Breast epithelium (tissue), 3 donors: ENCODE results near the gene TMX3.

Source experiments
- CTCF ChIP-seq, 3 donors: fragments of 450-650 bp; IDR thresholded peaks; one replicate each; pipeline ENCODE4 v1.5.1; 2016 to 2017; ENCODE audit warnings: antibody characterized with exemption in 3 of 3, mild to moderate bottlenecking in 3 of 3, moderate library complexity in 3 of 3
- POLR2A ChIP-seq: fragments of 450-650 bp; IDR thresholded peaks from one replicate; pipeline ENCODE4 v1.6.1; 2016; ENCODE audit warnings: antibody characterized with exemption, mild to moderate bottlenecking, moderate library complexity
- POLR2AphosphoS5 ChIP-seq, 3 donors: sonication (generic); formaldehyde crosslinking; IDR thresholded peaks; one replicate each; pipeline ENCODE4 v1.6.1; 2017; ENCODE audit warnings: antibody characterized with exemption in 3 of 3

- no peak for TF ChIP-seq CTCF (IDR thresholded peaks at IDR 0.05)
- no peak for TF ChIP-seq POLR2A
- peak; percentile 17 to 43 (median 36) for TF ChIP-seq POLR2AphosphoS5 (IDR thresholded peaks at IDR 0.05)
These were observed at the start of gene TMX3 for GRCh38 chr18:68714712-68715496.
